Stimulated activated CD8-positive, alpha-beta memory T cell treated with anti-CD3 and anti-CD28 coated beads, Interleukin-2, amount 100 ng/mL, for 48 hours (primary cell): Measurements from ENCODE around the gene RND1.
"Not testable (repeated sequence)": the region's sequence is repeated elsewhere in the genome, so short reads cannot be mapped to it uniquely, and the experiment has no call there.

Source experiments
- DNase-seq, 2 donors: peaks; one replicate each; pipeline ENCODE4 v3.0.0-alpha.2; 2020; ENCODE audit warnings: low read depth in 2 of 2

Gene RND1

GRCh38 chr12:48865281-48866051 is at the start of gene RND1:
TSS of gene RND1 (minus strand) at chr12:48865870. CDS start at chr12:48865767, 103 bp downstream.
- peak; percentile 63 to 72 for DNase-seq

- DNase-seq = no peak
Observed at GRCh38 chr12:48910196-48910595, 44.5 kb upstream of the RND1 start.

- DNase-seq = not testable (repeated sequence)
Observed at GRCh38 chr12:48909698-48910097, 44.0 kb upstream of the RND1 start.

- no peak for DNase-seq
Observed at GRCh38 chr12:48907245-48907644, 41.6 kb upstream of the RND1 start.

- DNase-seq = peak; percentile 70 to 71
Observed at GRCh38 chr12:48903982-48904411, 38.3 kb upstream of the RND1 start.

GRCh38 chr12:48903363-48903981 is 37.8 kb upstream of the RND1 start:
- no peak for DNase-seq

GRCh38 chr12:48901278-48901677 is 35.6 kb upstream of the RND1 start:
- no peak for DNase-seq

- no peak for DNase-seq
Observed at GRCh38 chr12:48899651-48900050, 34.0 kb upstream of the RND1 start.

- no peak for DNase-seq
Observed at GRCh38 chr12:48894271-48894670, 28.6 kb upstream of the RND1 start.

GRCh38 chr12:48890657-48891418 is 25.2 kb upstream of the RND1 start:
- DNase-seq = peak; percentile 67 to 74

GRCh38 chr12:48889679-48890078 is 24.0 kb upstream of the RND1 start:
- no peak for DNase-seq

- DNase-seq = no peak
Observed at GRCh38 chr12:48883305-48884161, 17.9 kb upstream of the RND1 start.

- DNase-seq = no peak
Observed at GRCh38 chr12:48882972-48883304, 17.3 kb upstream of the RND1 start.

- DNase-seq = no peak
Observed at GRCh38 chr12:48882315-48882687, 16.6 kb upstream of the RND1 start.

- DNase-seq = no peak
Observed at GRCh38 chr12:48881686-48882314, 16.1 kb upstream of the RND1 start.

GRCh38 chr12:48880647-48881046 is 15.0 kb upstream of the RND1 start:
- DNase-seq = no peak

GRCh38 chr12:48878548-48878947 is 12.9 kb upstream of the RND1 start:
- no peak for DNase-seq

- DNase-seq = no peak
Observed at GRCh38 chr12:48875944-48876515, 10.4 kb upstream of the RND1 start.

GRCh38 chr12:48873534-48873933 is 7.9 kb upstream of the RND1 start:
- DNase-seq = not testable (repeated sequence)

- no peak for DNase-seq
Observed at GRCh38 chr12:48873096-48873495, 7.4 kb upstream of the RND1 start.

GRCh38 chr12:48869191-48869590 is 3.5 kb upstream of the RND1 start:
- no peak for DNase-seq
